ENCODE measurements around the gene SNN. TPM values are rescaled to one million over a fixed set of nuclear protein-coding genes. Genes with fewer than 3 reads are reported as not detected.

Gene SNN
- total RNA-seq, 2 experiments from 2014 or later, result 8.2 to 9.5 TPM

DNA sequence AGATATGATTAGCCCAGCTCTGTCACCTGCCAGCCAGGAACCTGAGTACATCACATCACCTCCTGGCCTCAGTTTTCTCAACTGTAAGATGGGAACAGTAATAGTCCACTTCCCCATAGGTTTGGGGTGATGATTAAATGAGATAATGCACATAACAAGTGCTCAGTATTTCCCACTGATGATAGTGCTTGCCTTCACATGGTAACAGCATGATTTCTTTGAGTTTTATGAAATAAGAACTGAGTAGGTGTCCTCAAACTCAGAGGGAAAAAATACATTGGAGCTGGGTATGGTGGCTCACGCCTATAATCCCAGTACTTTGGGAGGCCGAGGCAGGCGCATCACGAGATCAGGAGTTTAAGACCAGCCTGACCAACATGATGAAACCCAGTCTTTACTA, 30.1 kb upstream of the SNN start:
- no peaks in the 10 kb centered on the region for H3K9me3 Mint-ChIP-seq
- H3K4me1 Mint-ChIP-seq (ENCODE audit: low read depth), result peaks cover 20% of the 10 kb centered on the region
- ATAC-seq, result no peak
- ChIA-PET CTCF (interaction anchor here (1.4 to 1.8 kb wide), 2 partner anchors 106 to 684 kb away, joined by 4 to 12 read pairs; no protein-coding TSS in a partner anchor), POLR2A (interaction anchor here (0.6 kb wide), 1 partner anchor 186 kb away, joined by 3 read pairs; no protein-coding TSS in a partner anchor)
- no peaks in the 10 kb centered on the region for H3K36me3 Mint-ChIP-seq (ENCODE audit: low read depth)
- TF ChIP-seq CTCF (IDR thresholded peaks at IDR 0.05), result no peak
- no peak overlapping the region for H3K27ac Mint-ChIP-seq
- no peaks in the 10 kb centered on the region for H3K27me3 Mint-ChIP-seq
- intact Hi-C loops (cut with micrococcal nuclease), result no loop called here
- H3K4me3 Mint-ChIP-seq, result no peak overlapping the region
- DNase-seq, result no peak

DNA sequence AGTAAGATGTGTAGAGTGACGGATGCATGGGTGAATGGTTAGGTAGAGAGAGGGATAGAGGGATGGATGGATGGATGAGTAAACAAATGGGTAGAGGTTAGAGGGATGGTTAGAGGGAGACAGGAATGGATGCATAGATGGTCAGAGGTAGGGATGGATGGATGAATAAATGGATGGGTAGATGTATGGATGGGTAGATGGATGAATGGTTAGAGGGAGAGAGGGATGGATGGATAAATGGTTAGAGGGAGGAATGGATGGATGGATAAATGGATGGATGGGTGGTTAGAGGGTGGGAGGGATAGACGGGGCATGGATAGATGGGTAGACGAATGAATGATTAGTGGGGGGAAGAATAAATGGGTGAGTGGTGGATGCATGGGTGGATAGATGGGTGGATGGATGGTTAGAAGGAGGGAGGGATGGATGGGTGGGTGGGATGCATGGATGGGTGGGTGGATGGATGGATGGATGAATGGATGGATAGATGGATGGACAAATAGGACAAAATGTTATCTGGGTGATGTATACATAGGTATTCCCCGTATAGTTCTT, 29.2 kb upstream of the SNN start:
- DNase-seq (no peak), ATAC-seq (no peak)
- Mint-ChIP-seq H3K27ac (no peak overlapping the region), H3K36me3 (ENCODE audit: low read depth) (no peaks in the 10 kb centered on the region), H3K27me3 (no peaks in the 10 kb centered on the region), H3K4me3 (no peak overlapping the region), H3K9me3 (no peaks in the 10 kb centered on the region), H3K4me1 (ENCODE audit: low read depth) (peaks cover 15% of the 10 kb centered on the region)
- no peak for TF ChIP-seq CTCF (IDR thresholded peaks at IDR 0.05)
- intact Hi-C loops (cut with micrococcal nuclease), result no loop called here
- ChIA-PET POLR2A (no interaction called here), CTCF (interaction anchor here (1.4 to 6.8 kb wide), 6 partner anchors 59 to 685 kb away, joined by 3 to 82 read pairs (median 12); no protein-coding TSS in a partner anchor)

- TF ChIP-seq CTCF (IDR thresholded peaks at IDR 0.05), result no peak
- Mint-ChIP-seq H3K9me3 (no peaks in the 10 kb centered on the region), H3K36me3 (ENCODE audit: low read depth) (no peaks in the 10 kb centered on the region), H3K4me3 (no peak overlapping the region), H3K4me1 (ENCODE audit: low read depth) (peaks cover 10% of the 10 kb centered on the region), H3K27ac (no peak overlapping the region), H3K27me3 (no peaks in the 10 kb centered on the region)
- ChIA-PET POLR2A (no interaction called here), CTCF (interaction anchor here (0.6 to 6.8 kb wide), 22 partner anchors 9 to 428 kb away, joined by 3 to 82 read pairs (median 4); a partner anchor contains a TSS)
- intact Hi-C loops (cut with micrococcal nuclease), result loop anchor here (5.0 to 10.0 kb wide), 3 partner anchors 55 to 233 kb away; partner anchors contain the start of gene LITAF
- ATAC-seq (peak; percentile 21), DNase-seq (no peak)
Observed at GRCh38 chr16:11639925-11640899, 28.0 kb upstream of the SNN start.

- H3K27ac Mint-ChIP-seq, result no peak overlapping the region
- POLR2A ChIA-PET, result interaction anchor here (1.0 kb wide), 1 partner anchor 28 kb away, joined by 3 read pairs; no protein-coding TSS in a partner anchor
- CTCF ChIA-PET, result interaction anchor here (0.5 to 6.8 kb wide), 28 partner anchors 10 to 427 kb away, joined by 3 to 82 read pairs (median 4); a partner anchor contains a TSS
Observed at GRCh38 chr16:11640987-11641817, 27.1 kb upstream of the SNN start.

More at GRCh38 chr16:11640987-11641817, 27.1 kb upstream of the SNN start:
- Mint-ChIP-seq H3K27me3 (no peaks in the 10 kb centered on the region), H3K4me3 (no peak overlapping the region), H3K9me3 (no peaks in the 10 kb centered on the region), H3K4me1 (ENCODE audit: low read depth) (peaks cover 10% of the 10 kb centered on the region), H3K36me3 (ENCODE audit: low read depth) (no peaks in the 10 kb centered on the region)
- intact Hi-C loops (cut with micrococcal nuclease), result loop anchor here (5.0 to 10.0 kb wide), 3 partner anchors 56 to 234 kb away; partner anchors contain the start of gene LITAF
- TF ChIP-seq CTCF (IDR thresholded peaks at IDR 0.05), result peak; percentile 91
- DNase-seq (peak; percentile 44), ATAC-seq (peak; percentile 84)
